ENCODE data around the gene ZNF141. TPM values are rescaled to one million over a fixed set of nuclear protein-coding genes. Genes with fewer than 3 reads are reported as not detected.
A peak's percentile ranks its signal among the peaks of the same experiment; 100 is the strongest.

ZNF141 gene
- total RNA-seq (2021) = 12.7 and 12.9 TPM in 2 replicates
- percentile 76 among the genes with signal in this experiment for Bru-seq, nascent RNA
- percentile 73 among the genes with signal in this experiment for BruChase-seq, experiment 1, labeled RNA remaining after a 2-hour chase
- BruChase-seq, experiment 2, labeled RNA remaining after a 6-hour chase = percentile 56 among the genes with signal in this experiment
- long read RNA-seq, partial matches to known transcripts = 0 of 6 reads
- long read RNA-seq, other reads (novel, unspliced or antisense) = 4 of 6 reads

- no peaks in the 10 kb centered on the region for H4K20me1 ChIP-seq (ENCODE audit: insufficient read depth)
- no peaks in the 10 kb centered on the region for H3F3A ChIP-seq (ENCODE audit: insufficient read depth, low read depth)
- no peaks in the 10 kb centered on the region for H3K27me3 ChIP-seq (ENCODE audit: insufficient read depth, low read depth)
- DNase-seq = peak; percentile 80 to 87
- no peaks in the 10 kb centered on the region for H3K9me3 ChIP-seq (ENCODE audit: insufficient read depth, low read depth)
- H3K4me3 ChIP-seq = peak within 1 kb of the TSS; percentile 59
- intact Hi-C loops (cut with micrococcal nuclease; ENCODE audit: unreplicated experiment) = loop anchor here (2.0 to 10.0 kb wide), 2 partner anchors 137 to 161 kb away; partner anchors contain the start of genes PIGG and ZNF721
- no peaks in the 10 kb centered on the region for H3K79me2 ChIP-seq (ENCODE audit: low read depth)
- TF ChIP-seq CTCF (conservative IDR thresholded peaks at IDR 0.05) (no peak), EZH2 (IDR thresholded peaks at IDR 0.05; ENCODE audit: low read depth) (no peak)
- no peaks in the 10 kb centered on the region for H3K4me1 ChIP-seq (replicated peaks; ENCODE audit: insufficient read depth)
- no peaks in the 10 kb centered on the region for H3K9me2 ChIP-seq (ENCODE audit: insufficient read depth)
- peak within 1 kb of the TSS; percentile 58 for H3K4me2 ChIP-seq
- no TSS peak for BruUV-seq (replicated peaks)
- ChIA-PET CTCF (no interaction called here), POLR2A (ENCODE audit: unreplicated experiment) (no interaction called here)
- H2AFZ ChIP-seq = peak within 1 kb of the TSS; percentile 76
- H3K27ac ChIP-seq = no peak within 1 kb of the TSS
- no peaks in the 10 kb centered on the region for H3K36me3 ChIP-seq (ENCODE audit: low read depth)
Measured at GRCh38 chr4:337143-337931, at the start of gene ZNF141. TSS of gene ZNF141 (plus strand) at chr4:337814. CDS start at chr4:337984, 170 bp downstream.

- Histone ChIP-seq H3K27me3 (ENCODE audit: insufficient read depth, low read depth) (no peaks in the 10 kb centered on the region), H3K9me3 (ENCODE audit: insufficient read depth, low read depth) (no peaks in the 10 kb centered on the region), H3K27ac (no peak overlapping the region), H3F3A (ENCODE audit: insufficient read depth, low read depth) (no peaks in the 10 kb centered on the region), H4K20me1 (ENCODE audit: insufficient read depth) (no peaks in the 10 kb centered on the region), H3K79me2 (ENCODE audit: low read depth) (no peaks in the 10 kb centered on the region), H3K4me2 (no peak overlapping the region), H3K4me1 (replicated peaks; ENCODE audit: insufficient read depth) (no peaks in the 10 kb centered on the region), H2AFZ (no peak overlapping the region), H3K9me2 (ENCODE audit: insufficient read depth) (no peaks in the 10 kb centered on the region), H3K4me3 (no peak overlapping the region), H3K36me3 (ENCODE audit: low read depth) (no peaks in the 10 kb centered on the region)
- no TSS peak for BruUV-seq (replicated peaks)
- CTCF ChIA-PET = no interaction called here
- no peak for DNase-seq
- TF ChIP-seq CTCF (conservative IDR thresholded peaks at IDR 0.05) = no peak
- no peak for TF ChIP-seq EZH2 (IDR thresholded peaks at IDR 0.05; ENCODE audit: low read depth)
- POLR2A ChIA-PET (ENCODE audit: unreplicated experiment) = no interaction called here
- intact Hi-C loops (cut with micrococcal nuclease; ENCODE audit: unreplicated experiment) = no loop called here
Measured at GRCh38 chr4:288891-289290, 48.7 kb upstream of the ZNF141 start.

- no TSS peak for BruUV-seq (replicated peaks)
- no peak overlapping the region for H3K27ac ChIP-seq
- no peaks in the 10 kb centered on the region for H3K79me2 ChIP-seq (ENCODE audit: low read depth)
- intact Hi-C loops (cut with micrococcal nuclease; ENCODE audit: unreplicated experiment) = no loop called here
- H3K9me3 ChIP-seq (ENCODE audit: insufficient read depth, low read depth) = no peaks in the 10 kb centered on the region
- H3K4me2 ChIP-seq = no peak overlapping the region
- H3K36me3 ChIP-seq (ENCODE audit: low read depth) = no peaks in the 10 kb centered on the region
- POLR2A ChIA-PET (ENCODE audit: unreplicated experiment) = no interaction called here
- no peaks in the 10 kb centered on the region for H4K20me1 ChIP-seq (ENCODE audit: insufficient read depth)
- no peaks in the 10 kb centered on the region for H3F3A ChIP-seq (ENCODE audit: insufficient read depth, low read depth)
- no peak for TF ChIP-seq EZH2 (IDR thresholded peaks at IDR 0.05; ENCODE audit: low read depth)
- TF ChIP-seq CTCF (conservative IDR thresholded peaks at IDR 0.05) = no peak
- H3K27me3 ChIP-seq (ENCODE audit: insufficient read depth, low read depth) = no peaks in the 10 kb centered on the region
- CTCF ChIA-PET = no interaction called here
- no peaks in the 10 kb centered on the region for H3K9me2 ChIP-seq (ENCODE audit: insufficient read depth)
- no peaks in the 10 kb centered on the region for H3K4me1 ChIP-seq (replicated peaks; ENCODE audit: insufficient read depth)
- no peak overlapping the region for H2AFZ ChIP-seq
- DNase-seq = no peak
- no peak overlapping the region for H3K4me3 ChIP-seq
Measured at GRCh38 chr4:294732-295131, 42.9 kb upstream of the ZNF141 start.
